ENCODE data around the gene VSTM4. TPM values are rescaled to one million over a fixed set of nuclear protein-coding genes. Genes with fewer than 3 reads are reported as not detected.

Gene VSTM4
- total and polyA plus RNA-seq, 2 experiments from 2014 or later = 9.0 to 10.2 TPM

- peak overlapping the region; percentile 73 for H3K27ac ChIP-seq
- DNase-seq (ENCODE audit: low spot score) = peak; percentile 44
- TF ChIP-seq EZH2phosphoT487 (IDR thresholded peaks at IDR 0.05; ENCODE audit: low read depth, severe bottlenecking, unreplicated experiment) (no peak), EZH2 (IDR thresholded peaks at IDR 0.05; ENCODE audit: borderline replicate concordance) (no peak)
- TF ChIP-seq, protein P1, sequence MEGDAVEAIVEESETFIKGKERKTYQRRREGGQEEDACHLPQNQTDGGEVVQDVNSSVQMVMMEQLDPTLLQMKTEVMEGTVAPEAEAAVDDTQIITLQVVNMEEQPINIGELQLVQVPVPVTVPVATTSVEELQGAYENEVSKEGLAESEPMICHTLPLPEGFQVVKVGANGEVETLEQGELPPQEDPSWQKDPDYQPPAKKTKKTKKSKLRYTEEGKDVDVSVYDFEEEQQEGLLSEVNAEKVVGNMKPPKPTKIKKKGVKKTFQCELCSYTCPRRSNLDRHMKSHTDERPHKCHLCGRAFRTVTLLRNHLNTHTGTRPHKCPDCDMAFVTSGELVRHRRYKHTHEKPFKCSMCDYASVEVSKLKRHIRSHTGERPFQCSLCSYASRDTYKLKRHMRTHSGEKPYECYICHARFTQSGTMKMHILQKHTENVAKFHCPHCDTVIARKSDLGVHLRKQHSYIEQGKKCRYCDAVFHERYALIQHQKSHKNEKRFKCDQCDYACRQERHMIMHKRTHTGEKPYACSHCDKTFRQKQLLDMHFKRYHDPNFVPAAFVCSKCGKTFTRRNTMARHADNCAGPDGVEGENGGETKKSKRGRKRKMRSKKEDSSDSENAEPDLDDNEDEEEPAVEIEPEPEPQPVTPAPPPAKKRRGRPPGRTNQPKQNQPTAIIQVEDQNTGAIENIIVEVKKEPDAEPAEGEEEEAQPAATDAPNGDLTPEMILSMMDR (IDR thresholded peaks at IDR 0.05; ENCODE audit: poor library complexity) = no peak
Measured at GRCh38 chr10:49023752-49024151, 91.6 kb downstream of the VSTM4 start.

DNA sequence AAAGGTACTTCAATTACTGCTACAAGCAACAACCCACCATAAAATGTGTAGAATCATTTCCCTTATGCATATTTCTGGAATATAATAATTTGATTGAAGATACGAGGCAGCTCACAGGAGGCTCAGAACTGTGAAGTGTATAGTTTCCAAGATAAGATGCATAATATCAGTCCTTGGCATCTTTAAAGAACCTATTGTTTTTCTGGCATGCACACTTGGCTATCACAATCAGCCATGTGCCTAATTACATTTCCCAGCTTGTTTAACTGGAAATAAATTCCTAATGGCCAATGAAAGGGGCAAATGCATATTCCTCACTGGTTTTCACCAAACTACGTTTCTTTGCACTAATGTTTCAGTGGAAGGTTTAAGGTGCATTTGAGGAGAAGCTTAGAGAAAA is 92.3 kb downstream of the VSTM4 start:
- no peaks in the 10 kb centered on the region for H3K9me2 ChIP-seq (replicated peaks; ENCODE audit: insufficient read depth)
- H3K4me2 ChIP-seq = no peak overlapping the region
- H3K27ac ChIP-seq = no peak overlapping the region
- no peaks in the 10 kb centered on the region for H3K27me3 ChIP-seq
- 80% methylated on average over 2 of the region's 2 CpGs for WGBS (ENCODE audit: low lambda C conversion rate, missing lambda C conversion rate)
- no peak overlapping the region for H3K4me3 ChIP-seq
- H2AFZ ChIP-seq = no peak overlapping the region
- no peaks in the 10 kb centered on the region for H3K36me3 ChIP-seq (replicated peaks; ENCODE audit: insufficient read depth, low read depth)
- peaks cover 5% of the 10 kb centered on the region for H3K4me1 ChIP-seq (ENCODE audit: insufficient read depth)
- TF ChIP-seq, protein P1 (IDR thresholded peaks at IDR 0.05; ENCODE audit: poor library complexity) = no peak
- TF ChIP-seq EZH2 (IDR thresholded peaks at IDR 0.05; ENCODE audit: borderline replicate concordance) (no peak), EZH2phosphoT487 (IDR thresholded peaks at IDR 0.05; ENCODE audit: low read depth, severe bottlenecking, unreplicated experiment) (no peak)
- DNase-seq (ENCODE audit: low spot score) = no peak
- H3K79me2 ChIP-seq = no peaks in the 10 kb centered on the region
- no peaks in the 10 kb centered on the region for H3K9me3 ChIP-seq (ENCODE audit: low read depth)
- H4K20me1 ChIP-seq (ENCODE audit: insufficient read depth, poor library complexity, severe bottlenecking) = no peaks in the 10 kb centered on the region

More at GRCh38 chr10:49023752-49024151, 91.6 kb downstream of the VSTM4 start:
- no peaks in the 10 kb centered on the region for H3K27me3 ChIP-seq
- H3K9me2 ChIP-seq (replicated peaks; ENCODE audit: insufficient read depth) = no peaks in the 10 kb centered on the region
- H3K4me1 ChIP-seq (ENCODE audit: insufficient read depth) = peaks cover 5% of the 10 kb centered on the region
- H3K36me3 ChIP-seq (replicated peaks; ENCODE audit: insufficient read depth, low read depth) = no peaks in the 10 kb centered on the region
- H3K9me3 ChIP-seq (ENCODE audit: low read depth) = no peaks in the 10 kb centered on the region
- no peak overlapping the region for H3K4me2 ChIP-seq
- H4K20me1 ChIP-seq (ENCODE audit: insufficient read depth, poor library complexity, severe bottlenecking) = no peaks in the 10 kb centered on the region
- 45% methylated on average over 5 of the region's 5 CpGs for WGBS (ENCODE audit: low lambda C conversion rate, missing lambda C conversion rate)
- H3K4me3 ChIP-seq = no peak overlapping the region
- no peak overlapping the region for H2AFZ ChIP-seq
- no peaks in the 10 kb centered on the region for H3K79me2 ChIP-seq

GRCh38 chr10:49021685-49022084 is 93.6 kb downstream of the VSTM4 start:
- 92% methylated on average over 6 of the region's 6 CpGs for WGBS (ENCODE audit: low lambda C conversion rate, missing lambda C conversion rate)
- Histone ChIP-seq H3K27me3 (no peaks in the 10 kb centered on the region), H2AFZ (no peak overlapping the region), H3K4me3 (no peak overlapping the region), H3K9me2 (replicated peaks; ENCODE audit: insufficient read depth) (no peaks in the 10 kb centered on the region), H4K20me1 (ENCODE audit: insufficient read depth, poor library complexity, severe bottlenecking) (no peaks in the 10 kb centered on the region), H3K9me3 (ENCODE audit: low read depth) (no peaks in the 10 kb centered on the region), H3K4me2 (no peak overlapping the region), H3K27ac (no peak overlapping the region), H3K79me2 (no peaks in the 10 kb centered on the region), H3K36me3 (replicated peaks; ENCODE audit: insufficient read depth, low read depth) (no peaks in the 10 kb centered on the region), H3K4me1 (ENCODE audit: insufficient read depth) (peaks cover 5% of the 10 kb centered on the region)
- TF ChIP-seq EZH2phosphoT487 (IDR thresholded peaks at IDR 0.05; ENCODE audit: low read depth, severe bottlenecking, unreplicated experiment) = no peak
- DNase-seq (ENCODE audit: low spot score) = no peak

GRCh38 chr10:49015700-49016099 is 99.6 kb downstream of the VSTM4 start:
- Histone ChIP-seq H3K36me3 (replicated peaks; ENCODE audit: insufficient read depth, low read depth) (no peaks in the 10 kb centered on the region), H3K27ac (no peak overlapping the region), H2AFZ (no peak overlapping the region), H3K79me2 (no peaks in the 10 kb centered on the region), H3K9me2 (replicated peaks; ENCODE audit: insufficient read depth) (no peaks in the 10 kb centered on the region), H3K4me3 (no peak overlapping the region), H3K27me3 (no peaks in the 10 kb centered on the region), H3K4me2 (no peak overlapping the region), H4K20me1 (ENCODE audit: insufficient read depth, poor library complexity, severe bottlenecking) (no peaks in the 10 kb centered on the region), H3K4me1 (ENCODE audit: insufficient read depth) (peaks cover 18% of the 10 kb centered on the region), H3K9me3 (ENCODE audit: low read depth) (no peaks in the 10 kb centered on the region)
- WGBS (ENCODE audit: low lambda C conversion rate, missing lambda C conversion rate) = 90% methylated on average over 4 of the region's 4 CpGs
- no peak for DNase-seq (ENCODE audit: low spot score)
- no peak for TF ChIP-seq EZH2phosphoT487 (IDR thresholded peaks at IDR 0.05; ENCODE audit: low read depth, severe bottlenecking, unreplicated experiment)
- TF ChIP-seq EZH2 (IDR thresholded peaks at IDR 0.05; ENCODE audit: borderline replicate concordance) = no peak
- TF ChIP-seq, protein P1 (IDR thresholded peaks at IDR 0.05; ENCODE audit: poor library complexity) = no peak

Data from hepatocyte (in vitro differentiated cells).